ENCODE results near the gene KCNK5. TPM values are rescaled to one million over a fixed set of nuclear protein-coding genes. Genes with fewer than 3 reads are reported as not detected.

Gene KCNK5
- total RNA-seq, 1 donor from 2014 or later: 10.1 TPM

GRCh38 chr6:39263303-39264037 is 34.2 kb upstream of the KCNK5 start:
- Mint-ChIP-seq H3K4me1 (ENCODE audit: unreplicated experiment) (no peaks in the 10 kb centered on the region), H3K27ac (no peak overlapping the region), H3K9me3 (no peaks in the 10 kb centered on the region), H3K36me3 (no peaks in the 10 kb centered on the region), H3K4me3 (no peak overlapping the region), H3K27me3 (peaks cover 5% of the 10 kb centered on the region)
- TF ChIP-seq CTCF (conservative IDR thresholded peaks at IDR 0.05): no peak
- no peak for DNase-seq (ENCODE audit: extremely low spot score, unreplicated experiment)

- no peaks in the 10 kb centered on the region for H3K36me3 Mint-ChIP-seq
- TF ChIP-seq CTCF (conservative IDR thresholded peaks at IDR 0.05): no peak
- H3K9me3 Mint-ChIP-seq: no peaks in the 10 kb centered on the region
- no peaks in the 10 kb centered on the region for H3K4me1 Mint-ChIP-seq (ENCODE audit: unreplicated experiment)
- no peak overlapping the region for H3K27ac Mint-ChIP-seq
- no peak overlapping the region for H3K4me3 Mint-ChIP-seq
- H3K27me3 Mint-ChIP-seq: peaks cover 5% of the 10 kb centered on the region
- DNase-seq (ENCODE audit: extremely low spot score, unreplicated experiment): no peak
Measured at GRCh38 chr6:39261751-39262150, 32.5 kb upstream of the KCNK5 start.

GRCh38 chr6:39260953-39261352 is 31.7 kb upstream of the KCNK5 start:
- H3K4me3 Mint-ChIP-seq: no peak overlapping the region
- peaks cover 5% of the 10 kb centered on the region for H3K27me3 Mint-ChIP-seq
- no peak for TF ChIP-seq CTCF (conservative IDR thresholded peaks at IDR 0.05)
- H3K27ac Mint-ChIP-seq: no peak overlapping the region
- DNase-seq (ENCODE audit: extremely low spot score, unreplicated experiment): no peak
- peaks cover 5% of the 10 kb centered on the region for H3K4me1 Mint-ChIP-seq (ENCODE audit: unreplicated experiment)
- H3K36me3 Mint-ChIP-seq: no peaks in the 10 kb centered on the region
- H3K9me3 Mint-ChIP-seq: no peaks in the 10 kb centered on the region

- Mint-ChIP-seq H3K4me3 (no peak overlapping the region), H3K27ac (no peak overlapping the region), H3K36me3 (no peaks in the 10 kb centered on the region), H3K4me1 (ENCODE audit: unreplicated experiment) (peaks cover 5% of the 10 kb centered on the region), H3K9me3 (no peaks in the 10 kb centered on the region), H3K27me3 (peaks cover 5% of the 10 kb centered on the region)
- TF ChIP-seq CTCF (conservative IDR thresholded peaks at IDR 0.05): no peak
- no peak for DNase-seq (ENCODE audit: extremely low spot score, unreplicated experiment)
Measured at GRCh38 chr6:39260456-39260855, 31.2 kb upstream of the KCNK5 start.

GRCh38 chr6:39256294-39256940 is 27.1 kb upstream of the KCNK5 start:
- DNase-seq (ENCODE audit: extremely low spot score, unreplicated experiment): no peak
- peaks cover 5% of the 10 kb centered on the region for H3K4me1 Mint-ChIP-seq (ENCODE audit: unreplicated experiment)
- H3K9me3 Mint-ChIP-seq: no peaks in the 10 kb centered on the region
- TF ChIP-seq CTCF (conservative IDR thresholded peaks at IDR 0.05): no peak
- no peaks in the 10 kb centered on the region for H3K36me3 Mint-ChIP-seq
- H3K4me3 Mint-ChIP-seq: no peak overlapping the region
- H3K27ac Mint-ChIP-seq: no peak overlapping the region
- peaks cover 5% of the 10 kb centered on the region for H3K27me3 Mint-ChIP-seq
